HepG2 (cell line): ENCODE results near the gene FAM111A. TPM values are rescaled to one million over a fixed set of nuclear protein-coding genes. Genes with fewer than 3 reads are reported as not detected.
A peak's percentile ranks its signal among the peaks of the same experiment; 100 is the strongest.

Experiments
- ARID2 ChIP-seq: sonication (generic); formaldehyde crosslinking; IDR thresholded peaks from 2 replicates; pipeline ENCODE4 v1.8.1; 2022; ENCODE audit warnings: mild to moderate bottlenecking, missing genetic modification reagents, borderline replicate concordance
- CTCF ChIP-seq: sonication (generic); formaldehyde crosslinking; IDR thresholded peaks from 2 replicates; pipeline ENCODE4 v1.5.0; 2020; ENCODE audit warnings: mild to moderate bottlenecking, missing genetic modification reagents, moderate library complexity
- GRHL1 ChIP-seq: sonication (generic); formaldehyde crosslinking; conservative IDR thresholded peaks from 2 replicates; pipeline ENCODE4 v1.8.0; 2022; ENCODE audit warnings: missing genetic modification reagents
- HDAC1 ChIP-seq: sonication (generic); formaldehyde crosslinking; IDR thresholded peaks from 2 replicates; pipeline ENCODE4 v1.5.1; 2020; ENCODE audit warnings: mild to moderate bottlenecking, missing genetic modification reagents
- HHEX ChIP-seq: IDR thresholded peaks from 2 replicates; pipeline ENCODE4 v1.6.1; 2016; ENCODE audit warnings: control low read depth
- HIVEP1 ChIP-seq: sonication (generic); formaldehyde crosslinking; IDR thresholded peaks from 2 replicates; pipeline ENCODE4 v1.4.0; 2020; ENCODE audit warnings: mild to moderate bottlenecking, missing genetic modification reagents
- PAF1 ChIP-seq: IDR thresholded peaks from 2 replicates; pipeline ENCODE4 v1.6.1; 2016; ENCODE audit warnings: missing genetic modification reagents, missing compliant biosample characterization
- PHF5A ChIP-seq: IDR thresholded peaks from one replicate; pipeline ENCODE4 v1.6.1; 2018; ENCODE audit warnings: low read depth, missing genetic modification reagents; ENCODE audit not compliant: unreplicated experiment
- POLR2A ChIP-seq, 2 experiments: IDR thresholded peaks; 2 replicates each; pipeline ENCODE4 v1.6.1; 2011; ENCODE audit warnings: low read depth in 2 of 2, low read length in 2 of 2, mild to moderate bottlenecking in 1 of 2, moderate library complexity in 1 of 2; ENCODE audit not compliant: insufficient read depth in 1 of 2
- PRDM15 ChIP-seq: sonication (generic); formaldehyde crosslinking; IDR thresholded peaks from 2 replicates; pipeline ENCODE4 v1.4.0; 2020; ENCODE audit warnings: missing genetic modification reagents
- RAD21 ChIP-seq: fragments of 450-650 bp; formaldehyde crosslinking; IDR thresholded peaks from 2 replicates; pipeline ENCODE4 v1.5.0; 2020; ENCODE audit warnings: mild to moderate bottlenecking
- RAD51 ChIP-seq: fragments of 450-650 bp; IDR thresholded peaks from 2 replicates; pipeline ENCODE4 v1.6.1; 2016; ENCODE audit warnings: borderline replicate concordance
- TEAD3 ChIP-seq: optimal IDR thresholded peaks from 2 replicates; pipeline ENCODE3; 2016; ENCODE audit warnings: borderline replicate concordance
- TFDP1 ChIP-seq: IDR thresholded peaks from 2 replicates; pipeline ENCODE4 v1.6.1; 2016; ENCODE audit warnings: missing compliant biosample characterization, missing genetic modification reagents, borderline replicate concordance
- TOE1 ChIP-seq: sonication (generic); formaldehyde crosslinking; IDR thresholded peaks from 2 replicates; pipeline ENCODE4 v1.4.0; 2020; ENCODE audit warnings: mild to moderate bottlenecking, missing genetic modification reagents
- XBP1 ChIP-seq: sonication (generic); formaldehyde crosslinking; IDR thresholded peaks from 2 replicates; pipeline ENCODE4 v1.5.0; 2020; ENCODE audit warnings: missing genetic modification reagents
- ZNF234 ChIP-seq: sonication (generic); formaldehyde crosslinking; conservative IDR thresholded peaks from 2 replicates; pipeline ENCODE4 v1.5.1; 2020; ENCODE audit warnings: mild to moderate bottlenecking, missing genetic modification reagents
- ZNF44 ChIP-seq: sonication (generic); formaldehyde crosslinking; IDR thresholded peaks from 2 replicates; pipeline ENCODE4 v1.5.1; 2020; ENCODE audit warnings: mild to moderate bottlenecking, missing genetic modification reagents
- ZNF567 ChIP-seq: sonication (generic); formaldehyde crosslinking; IDR thresholded peaks from 2 replicates; pipeline ENCODE4 v1.8.1; 2023; ENCODE audit warnings: mild to moderate bottlenecking, missing genetic modification reagents, borderline replicate concordance
- ZNF614 ChIP-seq: IDR thresholded peaks from 2 replicates; pipeline ENCODE4 v1.6.1; 2018; ENCODE audit warnings: missing biosample characterization, missing genetic modification reagents, inconsistent platforms, borderline replicate concordance
- ZNF713 ChIP-seq: sonication (generic); formaldehyde crosslinking; IDR thresholded peaks from 2 replicates; pipeline ENCODE4 v1.4.0; 2020; ENCODE audit warnings: mild to moderate bottlenecking, missing genetic modification reagents
- ZNF766 ChIP-seq: sonication (generic); formaldehyde crosslinking; IDR thresholded peaks from 2 replicates; pipeline ENCODE4 v1.5.0; 2020; ENCODE audit warnings: missing genetic modification reagents, borderline replicate concordance
- ZNF775 ChIP-seq: sonication (generic); formaldehyde crosslinking; IDR thresholded peaks from 2 replicates; pipeline ENCODE4 v1.4.0; 2020; ENCODE audit warnings: missing genetic modification reagents, mild to moderate bottlenecking, moderate library complexity, borderline replicate concordance
- ZNF777 ChIP-seq: sonication (generic); formaldehyde crosslinking; IDR thresholded peaks from 2 replicates; pipeline ENCODE4 v1.4.0; 2020; ENCODE audit warnings: missing genetic modification reagents
- polyA plus RNA-seq, 8 experiments: library from polyadenylated mRNA; depleted of rRNA in 3 of 8; stranded (reverse) in 7 of 8; unstranded in 1 of 8; fragments of >200 nt; fragmentation: Illumina TruSeq in 4 of 8; extraction: Trizol in 4 of 8; gene quantifications; 2 replicates each; pipeline versions ENCODE4 v1.2.1 to v1.2.3, GENCODE V29; 2011 to 2016; ENCODE audit warnings: low read depth in 4 of 8, missing spikeins in 1 of 8, mixed read lengths in 1 of 8; ENCODE audit not compliant: insufficient read depth in 1 of 8
- total RNA-seq, 5 experiments: library from RNA; depleted of rRNA; stranded (reverse); fragments of >200 nt; fragmentation: Illumina TruSeq; extraction: Trizol; gene quantifications; 2 replicates each; pipeline ENCODE4 v1.2.3, GENCODE V29; 2016; ENCODE audit warnings: low read depth in 1 of 5

Gene FAM111A
- total and polyA plus RNA-seq, 2 of the 13 experiments (the other 11 are each of a cell fraction or from before 2014, with no cell fraction given) = 3.2 to 13.5 TPM

- TF ChIP-seq TOE1 (CRISPR knock-in tag) (no peak), ARID2 (CRISPR knock-in tag) (no peak), ZNF766 (no peak), RAD21 (CRISPR knock-in tag) (no peak), TFDP1 (CRISPR knock-in tag) (0 out of 2 replicates have a peak, but pooled peaks have one; percentile 39), POLR2A (IDR thresholded peaks at IDR 0.05; ENCODE audit: insufficient read depth in 1 of 2, low read depth in 2 of 2, low read length in 2 of 2) (no peak), RAD51 (no peak), GRHL1 (no peak), HHEX (CRISPR knock-in tag) (no peak), ZNF44 (CRISPR knock-in tag) (no peak), ZNF567 (CRISPR knock-in tag) (no peak), HDAC1 (CRISPR knock-in tag) (peak; percentile 56; the same call in 1 of the 2 replicates), TEAD3 (CRISPR knock-in tag) (peak; percentile 95), XBP1 (CRISPR knock-in tag) (no peak), ZNF614 (CRISPR knock-in tag) (0 out of 2 replicates have a peak, but pooled peaks have one; percentile 12), PAF1 (CRISPR knock-in tag) (no peak), PRDM15 (CRISPR knock-in tag) (no peak), ZNF775 (CRISPR knock-in tag) (no peak), ZNF234 (CRISPR knock-in tag) (no peak), PHF5A (no peak), CTCF (CRISPR knock-in tag) (0 out of 2 replicates have a peak, but pooled peaks have one; percentile 21), HIVEP1 (CRISPR knock-in tag) (no peak), ZNF777 (CRISPR knock-in tag) (no peak), ZNF713 (no peak)
These were observed 31.5 kb downstream of the FAM111A start (continued) for GRCh38 chr11:59173964-59174663.
